ENCODE data around the gene LRCH1. TPM values are rescaled to one million over a fixed set of nuclear protein-coding genes. Genes with fewer than 3 reads are reported as not detected.

LRCH1 gene
- total RNA-seq, 1 experiment from 2014 or later, result 7.4 TPM

GRCh38 chr13:46531953-46532352 lies 21.0 kb upstream of the LRCH1 start:
- DNase-seq (ENCODE audit: low read depth), result peak; percentile 11

- no peak for DNase-seq (ENCODE audit: low read depth)
Measured at GRCh38 chr13:46535002-46535401, 18.0 kb upstream of the LRCH1 start.

GRCh38 chr13:46535825-46536224 lies 17.1 kb upstream of the LRCH1 start:
- no peak for DNase-seq (ENCODE audit: low read depth)

DNA sequence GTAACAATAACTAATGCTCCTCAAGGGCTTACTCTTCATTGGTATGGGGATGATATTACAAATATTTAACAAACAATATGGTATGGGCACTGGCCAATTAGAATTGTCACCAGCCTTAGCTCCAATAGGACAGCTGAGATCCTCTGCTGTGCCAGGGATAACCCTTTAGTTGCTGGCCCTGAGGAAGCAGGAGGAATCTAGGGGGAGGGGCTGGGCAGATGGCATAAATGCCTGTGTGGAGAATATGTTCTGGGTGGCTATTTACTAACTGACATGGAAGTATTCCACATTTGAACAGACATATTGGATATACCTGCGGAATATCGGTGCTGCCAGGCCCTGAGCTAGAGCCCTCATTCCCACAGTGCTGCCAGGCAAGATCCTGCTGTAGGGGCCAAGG lies 16.6 kb upstream of the LRCH1 start:
- DNase-seq (ENCODE audit: low read depth), result no peak

DNA sequence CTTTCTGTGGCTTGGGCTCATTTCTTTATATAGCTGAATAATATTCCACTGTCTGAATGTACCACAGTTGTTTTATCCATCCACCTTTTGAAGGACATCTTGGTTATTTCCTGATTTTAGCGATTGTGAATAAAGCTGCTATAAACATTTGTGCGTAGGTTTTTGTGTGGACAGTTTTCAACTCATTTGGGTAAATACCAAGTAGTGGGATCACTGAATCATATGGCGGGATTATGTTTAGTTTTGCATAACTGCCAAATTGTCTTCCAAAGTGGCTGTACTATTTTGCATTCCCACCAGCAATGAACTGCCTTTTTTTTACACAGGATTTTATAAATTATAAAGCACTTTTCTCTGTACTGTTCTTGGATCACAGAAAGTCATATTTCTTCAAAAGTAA lies 13.7 kb upstream of the LRCH1 start:
- no peak for DNase-seq (ENCODE audit: low read depth)

- DNase-seq (ENCODE audit: low read depth), result no peak
Measured at GRCh38 chr13:46541210-46541609, 11.8 kb upstream of the LRCH1 start.

- DNase-seq (ENCODE audit: low read depth), result no peak
Measured at GRCh38 chr13:46542833-46543232, 10.1 kb upstream of the LRCH1 start.

GRCh38 chr13:46543287-46543686 lies 9.7 kb upstream of the LRCH1 start:
- DNase-seq (ENCODE audit: low read depth), result no peak

- no peak for DNase-seq (ENCODE audit: low read depth)
Measured at GRCh38 chr13:46544208-46544607, 8.8 kb upstream of the LRCH1 start.

DNA sequence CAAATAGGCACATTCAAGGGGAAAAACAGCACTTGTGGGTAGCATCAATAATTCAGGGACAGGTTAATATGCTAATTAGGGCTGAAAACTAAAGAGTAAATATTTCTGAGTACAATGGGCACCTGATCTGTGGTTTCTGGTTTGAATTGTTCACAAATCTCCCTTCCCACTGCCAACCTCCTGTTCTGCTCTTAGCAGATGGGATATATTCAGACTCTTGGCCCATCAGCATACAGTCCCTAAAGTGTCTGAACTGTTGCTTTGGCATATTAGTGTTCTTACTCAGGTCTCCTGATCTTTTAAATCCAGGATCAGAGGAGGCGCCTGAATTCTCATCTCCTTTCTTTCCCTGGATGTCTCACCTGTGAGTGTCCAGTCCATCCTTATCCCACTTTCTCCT lies 8.2 kb upstream of the LRCH1 start:
- DNase-seq (ENCODE audit: low read depth), result no peak

DNA sequence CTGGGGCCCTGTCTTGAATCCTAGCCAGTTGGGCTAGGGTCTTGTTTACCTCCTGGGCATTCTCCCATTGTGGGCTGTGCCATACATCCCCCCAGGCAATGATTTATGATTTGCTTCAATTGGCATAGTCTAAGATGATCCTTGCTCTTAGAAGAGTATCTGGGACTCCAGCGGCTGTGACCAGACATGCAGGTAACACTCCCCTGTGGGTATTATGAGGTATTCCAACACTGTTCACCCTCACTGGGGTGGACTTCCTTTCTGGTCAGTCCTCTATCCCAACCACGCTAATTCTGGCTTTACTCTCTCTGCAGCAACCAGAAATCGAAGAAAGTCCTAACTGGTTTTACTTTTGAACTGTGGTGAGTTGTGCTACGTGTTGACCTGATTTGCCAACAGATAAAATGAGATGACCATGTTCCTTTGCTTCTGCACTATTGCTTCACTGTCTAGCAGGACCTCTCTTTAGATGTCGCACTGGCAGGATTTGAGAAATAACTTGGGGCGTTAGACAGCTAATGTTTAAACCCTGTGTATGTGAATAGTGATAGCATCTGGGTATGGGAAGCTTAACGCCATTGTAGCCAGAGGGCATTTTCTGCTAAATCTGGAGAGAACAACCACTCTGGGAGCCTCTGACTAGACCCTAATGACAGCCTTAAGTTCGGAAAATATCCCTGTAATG lies 6.7 kb upstream of the LRCH1 start:
- DNase-seq (ENCODE audit: low read depth), result peak; percentile 25

DNA sequence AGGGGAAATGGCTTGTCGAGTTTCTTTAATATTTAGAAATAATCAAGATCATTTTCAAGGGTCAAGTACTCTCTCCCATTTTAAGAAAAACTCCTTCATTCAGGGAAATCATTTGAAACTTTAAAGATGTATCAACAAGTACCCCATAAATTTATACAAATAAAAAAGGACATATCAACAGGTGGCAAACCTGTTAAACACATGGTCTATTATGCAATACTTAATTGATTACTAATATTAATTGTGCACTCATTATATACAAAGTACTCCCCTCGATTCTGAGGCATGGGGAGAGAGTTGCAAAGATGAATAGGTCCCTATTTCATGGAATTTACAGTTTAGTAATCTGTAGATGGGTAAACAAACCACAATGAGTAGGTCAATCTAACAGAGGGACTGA lies 2.1 kb upstream of the LRCH1 start:
- no peak for DNase-seq (ENCODE audit: low read depth)

GRCh38 chr13:46551410-46552302 lies 1.3 kb upstream of the LRCH1 start:
- peak; percentile 77 for DNase-seq (ENCODE audit: low read depth)

GRCh38 chr13:46552303-46552682 lies 677 bp upstream of the LRCH1 start:
- DNase-seq (ENCODE audit: low read depth), result peak; percentile 11

DNA sequence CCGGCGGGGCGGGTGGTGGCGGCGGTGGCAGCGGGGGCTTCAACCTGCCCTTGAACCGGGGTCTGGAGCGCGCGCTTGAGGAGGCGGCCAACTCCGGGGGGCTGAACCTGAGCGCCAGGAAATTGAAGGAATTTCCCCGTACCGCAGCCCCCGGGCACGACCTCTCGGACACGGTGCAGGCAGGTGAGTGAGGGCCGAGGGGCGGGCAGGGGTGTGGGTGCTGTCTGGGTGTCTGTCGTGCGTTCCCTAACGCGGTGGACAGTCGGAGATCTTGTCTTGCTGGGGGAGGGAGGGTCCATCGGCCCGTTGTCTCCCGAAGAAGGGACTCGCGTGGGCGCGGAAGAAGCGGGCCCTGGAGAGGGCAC lies 533 bp downstream of the LRCH1 start:
- no peak for DNase-seq (ENCODE audit: low read depth)

DNA sequence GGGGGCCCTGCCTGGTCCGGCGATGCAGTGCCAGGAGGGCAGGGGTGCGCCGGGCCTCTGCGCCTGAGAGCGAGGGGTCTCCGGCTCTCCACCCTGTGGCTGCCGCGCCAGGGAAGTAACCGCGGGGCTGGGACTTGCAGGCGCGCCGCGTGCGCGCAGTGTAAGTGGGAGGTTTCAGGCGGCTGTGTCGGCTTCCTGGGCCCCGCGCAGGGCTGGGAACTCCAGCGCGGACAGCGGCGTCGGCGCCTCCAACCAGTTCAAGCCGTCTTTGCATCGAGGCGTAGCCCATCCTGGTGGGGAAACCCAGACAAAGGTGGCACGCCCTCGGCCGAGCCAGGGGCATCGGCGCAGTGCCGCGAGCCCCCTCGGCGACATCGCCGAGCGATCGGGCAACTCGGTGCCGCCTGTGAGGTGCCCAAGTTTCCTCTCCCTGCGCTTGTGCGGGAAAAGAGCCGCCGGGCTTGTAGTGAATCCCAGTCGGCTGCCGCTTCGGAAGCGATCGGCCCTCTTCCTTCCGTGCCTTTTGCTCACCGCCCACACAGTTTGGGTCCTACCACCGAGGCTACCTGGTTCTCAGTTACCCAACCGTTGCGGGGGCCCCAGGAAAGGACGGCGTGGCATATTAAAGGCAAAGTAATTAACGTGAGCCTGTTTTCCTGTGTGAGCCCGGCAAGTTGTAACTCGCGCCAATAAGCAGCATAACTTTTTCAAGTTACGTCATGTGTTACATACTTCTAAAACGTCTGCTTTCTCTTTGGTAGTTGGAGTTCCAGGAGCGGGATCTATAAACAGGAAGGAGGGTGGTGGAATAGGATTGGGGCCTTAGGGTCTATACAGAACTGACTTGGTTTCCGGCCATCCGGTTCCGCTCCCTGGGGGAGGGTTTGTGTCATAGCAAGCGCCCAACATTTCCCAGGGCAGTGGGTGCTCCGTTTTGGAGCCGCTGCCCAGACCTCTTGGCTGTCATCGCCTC lies 1.2 kb downstream of the LRCH1 start:
- DNase-seq (ENCODE audit: low read depth), result peak; percentile 89

DNA sequence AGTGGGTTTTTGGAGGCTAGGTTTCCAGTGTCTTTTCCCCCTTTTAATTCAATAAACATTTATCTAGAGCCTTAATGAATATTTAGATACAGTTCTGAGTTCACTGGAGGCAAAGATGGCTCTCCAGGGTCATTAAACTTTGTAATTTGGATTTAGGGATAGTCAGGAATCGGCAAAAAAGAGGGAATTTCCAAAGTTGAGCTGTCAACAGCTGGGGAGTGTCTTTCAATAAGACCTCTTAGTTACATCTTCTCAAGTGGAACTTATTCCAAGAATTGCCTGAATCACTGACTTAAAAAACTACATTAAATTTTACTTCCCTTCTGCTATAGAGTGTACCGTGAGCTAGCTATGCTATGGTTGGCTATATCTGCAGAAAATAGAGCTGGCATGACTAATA lies 2.0 kb downstream of the LRCH1 start:
- no peak for DNase-seq (ENCODE audit: low read depth)

- DNase-seq (ENCODE audit: low read depth), result no peak
Measured at GRCh38 chr13:46555722-46556417, 2.9 kb downstream of the LRCH1 start.

DNA sequence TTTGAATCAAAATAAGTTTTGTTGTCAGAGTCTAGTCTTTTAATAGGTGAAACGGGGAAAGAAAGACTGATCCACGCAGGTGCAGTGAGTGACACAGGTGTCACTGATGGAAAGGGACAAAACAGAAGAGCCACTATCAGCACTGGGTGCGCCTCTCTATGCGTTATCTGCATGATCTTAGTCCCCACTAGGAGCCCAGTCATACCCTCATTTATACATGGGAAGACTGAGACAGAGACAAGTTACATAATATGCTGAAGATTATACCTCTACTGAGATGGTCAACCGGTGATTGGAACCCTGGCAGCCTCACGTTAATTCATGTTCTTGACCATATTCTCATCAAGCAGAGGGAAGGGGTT lies 3.4 kb downstream of the LRCH1 start:
- no peak for DNase-seq (ENCODE audit: low read depth)

DNA sequence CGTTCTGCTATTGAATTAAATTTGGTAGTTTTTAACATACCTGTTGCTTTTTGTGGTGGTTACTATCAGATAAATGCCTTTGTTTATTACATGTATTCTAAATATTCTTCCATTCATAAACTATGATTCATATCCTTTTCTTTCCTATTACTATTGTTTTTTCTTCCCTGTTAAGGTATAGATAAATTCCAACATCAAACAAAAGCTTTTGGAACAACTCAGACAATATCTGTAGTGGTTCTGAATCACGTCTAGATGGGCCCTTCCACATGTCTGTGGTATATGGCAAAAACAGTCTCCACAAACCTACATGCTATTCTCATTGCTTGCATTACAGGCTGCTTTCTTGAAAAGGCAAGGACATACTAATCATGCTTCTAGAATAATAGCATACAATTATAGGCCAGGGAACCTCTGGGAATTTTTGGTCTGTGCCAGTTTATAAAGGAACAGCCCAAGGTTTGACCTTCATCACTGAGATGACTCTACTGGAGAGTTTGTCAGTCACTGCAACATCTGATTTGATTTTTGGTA lies 6.4 kb downstream of the LRCH1 start:
- DNase-seq (ENCODE audit: low read depth), result no peak

GRCh38 chr13:46560778-46561177 lies 7.8 kb downstream of the LRCH1 start:
- DNase-seq (ENCODE audit: low read depth), result no peak
